Panc1 (cell line): ENCODE results near the gene POU2F1. TPM values are rescaled to one million over a fixed set of nuclear protein-coding genes. Genes with fewer than 3 reads are reported as not detected.

Experiments
- ATAC-seq: fragments of 200-7000 bp; cut with Tn5 transposase; 2 replicates; pipeline ENCODE4 v1.9.1; 2020; ENCODE audit warnings: mild to moderate bottlenecking, moderate library complexity
- BruUV-seq: library from RNA; stranded (reverse); fragments of 400-500 nt; replicated peaks from 2 replicates; lab custom pipeline; 2021; lab: Mats Ljungman, UMichigan
- CTCF ChIA-PET: fragments of 300-600 bp; sonication (Branson Sonifier 250); formaldehyde crosslinking; loops from one replicate; lab custom pipeline; 2022; ENCODE audit warnings: antibody characterized with exemption; lab: Charles Lee
- POLR2A ChIA-PET: fragments of 300-600 bp; sonication (Branson Sonifier 250); formaldehyde crosslinking; loops from one replicate; lab custom pipeline; 2022; ENCODE audit warnings: antibody characterized with exemption; lab: Charles Lee
- DNase-seq: peaks from one replicate; pipeline ENCODE4 v3.0.0-alpha.2; 2010; ENCODE audit warnings: low read depth, low spot score
- H3K27ac ChIP-seq: 2 replicates; pipeline ENCODE4 v1.5.1; 2011; ENCODE audit warnings: mild to moderate bottlenecking, low read length, inconsistent platforms
- H3K27me3 ChIP-seq: fragments of 200-500 bp; sonication (Bioruptor generic); 2 replicates; pipeline ENCODE4 v1.6.0; 2014; ENCODE audit warnings: low read length, inconsistent platforms; ENCODE audit not compliant: control insufficient read depth, insufficient read depth
- H3K36me3 ChIP-seq: fragments of 200-500 bp; sonication (Bioruptor generic); 2 replicates; pipeline ENCODE4 v1.5.1; 2014; ENCODE audit warnings: inconsistent platforms, mild to moderate bottlenecking, low read length, moderate library complexity; ENCODE audit not compliant: control insufficient read depth, insufficient read depth
- H3K4me1 ChIP-seq: 2 replicates; pipeline ENCODE4 v1.5.1; 2011; ENCODE audit warnings: inconsistent platforms, mild to moderate bottlenecking, low read length, moderate library complexity; ENCODE audit not compliant: control insufficient read depth, insufficient read depth
- H3K4me3 ChIP-seq, 2 experiments: 2 replicates each; pipeline ENCODE4 v1.5.1; 2011 to 2012; ENCODE audit warnings: low read depth in 2 of 2, low read length in 2 of 2, mild to moderate bottlenecking in 2 of 2, inconsistent platforms in 1 of 2, moderate library complexity in 1 of 2
- H3K9me3 ChIP-seq: fragments of 200-500 bp; sonication (Bioruptor generic); 2 replicates; pipeline ENCODE4 v1.5.1; 2014; ENCODE audit warnings: low read depth, mild to moderate bottlenecking, inconsistent platforms, low read length, moderate library complexity; ENCODE audit not compliant: control insufficient read depth, insufficient read depth
- CTCF ChIP-seq: fragments of 450-650 bp; IDR thresholded peaks from 2 replicates; pipeline ENCODE4 v1.5.1; 2017; ENCODE audit warnings: mild to moderate bottlenecking
- POLR2AphosphoS5 ChIP-seq: IDR thresholded peaks from 2 replicates; pipeline ENCODE4 v1.6.1; 2012; ENCODE audit warnings: mild to moderate bottlenecking, low read depth, low read length, moderate library complexity
- REST ChIP-seq, 2 experiments: IDR thresholded peaks; 2 replicates each; pipeline ENCODE4 v1.6.1; 2011 to 2012; ENCODE audit warnings: low read depth in 2 of 2, control low read depth in 1 of 2, low read length in 1 of 2, mild to moderate bottlenecking in 1 of 2, moderate library complexity in 1 of 2; ENCODE audit not compliant: insufficient read depth in 1 of 2
- SIN3A ChIP-seq: IDR thresholded peaks from 2 replicates; pipeline ENCODE4 v1.6.1; 2012; ENCODE audit warnings: low read depth, mild to moderate bottlenecking, low read length, moderate library complexity, borderline replicate concordance; ENCODE audit not compliant: insufficient read depth
- TCF7L2 ChIP-seq: IDR thresholded peaks from 2 replicates; pipeline ENCODE4 v1.6.1; 2011; ENCODE audit warnings: mild to moderate bottlenecking, low read depth, low read length, inconsistent platforms
- in situ Hi-C: cut with HindIII; loops from 2 replicates; pipeline ENCODE4 v1.10.0; 2016; ENCODE audit warnings: low sequenced_read_pairs, low pct_unique_long_range_greater_than_20kb
- intact Hi-C: fragments of 100-400 bp; cut with micrococcal nuclease; formaldehyde crosslinking; loops from one replicate; pipeline ENCODE4 v1.10.0; 2022; ENCODE audit not compliant: unreplicated experiment
- total RNA-seq: library from RNA; stranded (reverse); gene quantifications from one replicate; pipeline ENCODE4 v1.2.1, GENCODE V29; 2021; ENCODE audit not compliant: unreplicated experiment

POU2F1 gene
- total RNA-seq, 1 experiment from 2014 or later: 17.1 TPM

- no peak overlapping the region for H3K4me3 ChIP-seq
- DNase-seq (no peak), ATAC-seq (no peak)
- POLR2A ChIA-PET: no interaction called here
- H3K36me3 ChIP-seq: no peaks in the 10 kb centered on the region
- CTCF ChIA-PET: interaction anchor here (0.5 kb wide), 1 partner anchor 232 kb away, joined by 4 read pairs; no protein-coding TSS in a partner anchor
- TF ChIP-seq SIN3A (no peak), POLR2AphosphoS5 (no peak), CTCF (no peak), TCF7L2 (no peak), REST (IDR thresholded peaks at IDR 0.05; ENCODE audit: insufficient read depth in 1 of 2, low read depth in 2 of 2, low read length in 1 of 2) (no peak)
- no TSS peak for BruUV-seq
- intact Hi-C loops (no loop called here), in situ Hi-C loops (no loop called here)
- no peak overlapping the region for H3K27ac ChIP-seq
- H3K9me3 ChIP-seq: no peaks in the 10 kb centered on the region
- no peaks in the 10 kb centered on the region; the same call in 1 of the 2 replicates for H3K27me3 ChIP-seq
- H3K4me1 ChIP-seq: no peaks in the 10 kb centered on the region
These were observed 41.9 kb upstream of the POU2F1 start for GRCh38 chr1:167178831-167179230.

- no peak for TF ChIP-seq TCF7L2
- TF ChIP-seq REST (IDR thresholded peaks at IDR 0.05; ENCODE audit: insufficient read depth in 1 of 2, low read depth in 2 of 2, low read length in 1 of 2): no peak
- no peak for TF ChIP-seq SIN3A
- no peak for TF ChIP-seq POLR2AphosphoS5
- no peak for TF ChIP-seq CTCF
- H3K4me3 ChIP-seq: no peak overlapping the region
- ATAC-seq (no peak), DNase-seq (no peak)
- H3K36me3 ChIP-seq: no peaks in the 10 kb centered on the region
- ChIA-PET CTCF (no interaction called here), POLR2A (no interaction called here)
- no peaks in the 10 kb centered on the region for H3K9me3 ChIP-seq
- in situ Hi-C loops: no loop called here
- intact Hi-C loops: no loop called here
- H3K27ac ChIP-seq: no peak overlapping the region
- no TSS peak for BruUV-seq
- no peaks in the 10 kb centered on the region for H3K27me3 ChIP-seq
- H3K4me1 ChIP-seq: no peaks in the 10 kb centered on the region
These were observed 37.9 kb upstream of the POU2F1 start for GRCh38 chr1:167182571-167183320.
